ENCODE measurements around the gene ACY1. TPM values are rescaled to one million over a fixed set of nuclear protein-coding genes. Genes with fewer than 3 reads are reported as not detected.

Gene ACY1
- total RNA-seq, 1 experiment from 2014 or later: 62.6 TPM

DNA sequence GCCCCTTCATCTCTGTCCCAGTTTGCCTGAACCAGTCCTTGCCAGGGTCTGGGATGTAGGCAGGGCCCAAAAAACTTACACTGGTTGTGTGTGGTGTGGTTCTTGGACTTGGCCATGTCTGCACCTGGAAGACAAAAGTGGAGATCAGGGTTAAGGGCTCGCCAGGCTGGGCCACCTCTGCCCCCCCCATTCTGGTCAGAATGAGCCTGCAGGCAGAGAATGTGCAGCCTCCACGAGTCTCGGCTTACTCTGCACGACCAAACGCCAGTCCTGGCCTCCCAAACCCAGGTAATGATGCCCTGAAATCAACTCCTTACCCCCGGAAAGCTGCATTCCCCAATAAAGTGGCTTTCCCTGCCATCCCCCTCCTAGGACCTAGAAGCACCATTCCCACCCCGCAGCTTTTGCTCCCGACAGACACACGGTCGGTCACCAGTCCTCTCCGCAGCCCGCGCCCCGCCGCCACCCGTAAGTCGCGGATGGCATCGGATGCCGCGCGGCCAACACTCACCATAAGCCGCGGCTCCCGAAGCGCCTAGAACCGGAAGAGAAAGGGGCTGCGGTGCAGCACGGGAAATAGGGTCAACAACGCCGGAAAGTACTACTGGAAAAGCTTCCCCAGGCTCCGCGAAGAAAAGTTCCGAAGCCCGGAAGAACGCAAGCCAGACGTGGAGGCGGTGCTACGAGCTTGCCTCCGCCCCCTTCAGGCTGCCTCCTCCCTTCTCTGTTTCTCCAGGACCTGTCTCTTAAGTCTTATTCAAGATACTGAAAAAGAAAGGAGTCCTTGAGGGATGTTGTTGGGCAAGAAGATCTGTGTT lies 12.2 kb downstream of the ACY1 start, which contains the start of gene RPL29:
RPL29 (minus strand) TSS at position 550 of the 818 bp plus-strand sequence; CDS start at position 116, 434 bp downstream.
- peak within 1 kb of the TSS; percentile 93 for H3K18ac ChIP-seq (ENCODE audit: insufficient read length, low read depth, low read length)
- TF ChIP-seq, protein P1, sequence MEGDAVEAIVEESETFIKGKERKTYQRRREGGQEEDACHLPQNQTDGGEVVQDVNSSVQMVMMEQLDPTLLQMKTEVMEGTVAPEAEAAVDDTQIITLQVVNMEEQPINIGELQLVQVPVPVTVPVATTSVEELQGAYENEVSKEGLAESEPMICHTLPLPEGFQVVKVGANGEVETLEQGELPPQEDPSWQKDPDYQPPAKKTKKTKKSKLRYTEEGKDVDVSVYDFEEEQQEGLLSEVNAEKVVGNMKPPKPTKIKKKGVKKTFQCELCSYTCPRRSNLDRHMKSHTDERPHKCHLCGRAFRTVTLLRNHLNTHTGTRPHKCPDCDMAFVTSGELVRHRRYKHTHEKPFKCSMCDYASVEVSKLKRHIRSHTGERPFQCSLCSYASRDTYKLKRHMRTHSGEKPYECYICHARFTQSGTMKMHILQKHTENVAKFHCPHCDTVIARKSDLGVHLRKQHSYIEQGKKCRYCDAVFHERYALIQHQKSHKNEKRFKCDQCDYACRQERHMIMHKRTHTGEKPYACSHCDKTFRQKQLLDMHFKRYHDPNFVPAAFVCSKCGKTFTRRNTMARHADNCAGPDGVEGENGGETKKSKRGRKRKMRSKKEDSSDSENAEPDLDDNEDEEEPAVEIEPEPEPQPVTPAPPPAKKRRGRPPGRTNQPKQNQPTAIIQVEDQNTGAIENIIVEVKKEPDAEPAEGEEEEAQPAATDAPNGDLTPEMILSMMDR (conservative IDR thresholded peaks at IDR 0.05): peak; percentile 21; the same call in 1 of the 3 replicates
- Mint-ChIP-seq H3K4me3 (peak within 1 kb of the TSS; percentile 100), H3K9me3 (no peaks in the 10 kb centered on the region; a peak in 1 of 5 replicates), H3K36me3 (ENCODE audit: insufficient read depth in 1 of 3, low read depth in 3 of 3) (peaks cover 40 to 47% (median 46%) of the 10 kb centered on the region in 3 experiments), H3K4me1 (peaks cover 18 to 32% of the 10 kb centered on the region in 2 experiments), H3K27ac (peak within 1 kb of the TSS; percentile 99 to 100 (median 100)), H3K27me3 (ENCODE audit: low read depth) (peaks cover 4% of the 10 kb centered on the region)
- no peak within 1 kb of the TSS for H2BK12ac ChIP-seq (ENCODE audit: insufficient read length, low read depth, low read length)
- H2AK5ac ChIP-seq (ENCODE audit: insufficient read length, low read length): peak within 1 kb of the TSS; percentile 79
- H2BK15ac ChIP-seq (ENCODE audit: low read depth, low read length): no peak within 1 kb of the TSS
- H2AFZ ChIP-seq (ENCODE audit: low read length): no peak within 1 kb of the TSS
- H3K79me1 ChIP-seq (ENCODE audit: insufficient read depth, low read depth, low read length, poor library complexity, severe bottlenecking): peaks cover 7% of the 10 kb centered on the region
- no peak within 1 kb of the TSS for H3T11ph ChIP-seq (ENCODE audit: low read length)
- H3K56ac ChIP-seq (ENCODE audit: insufficient read length, low read depth, low read length): peak within 1 kb of the TSS; percentile 42
- peaks cover 10% of the 10 kb centered on the region; the same call in 1 of the 2 replicates for H3K79me2 ChIP-seq (ENCODE audit: insufficient read depth, low read length)
- no CpG with 5 or more reads among the region's 40 CpGs for WGBS (ENCODE audit: extremely low coverage, insufficient read length, low lambda C conversion rate)
- peak within 1 kb of the TSS; percentile 82 for H3K4me2 ChIP-seq (ENCODE audit: insufficient read depth, insufficient read length, low read length)
- H3K4ac ChIP-seq (ENCODE audit: low read depth, low read length): peak within 1 kb of the TSS; percentile 92
- H3K9me3 ChIP-seq (ENCODE audit: control insufficient read depth, low read depth, low read length): no peaks in the 10 kb centered on the region
- peaks cover 11% of the 10 kb centered on the region for H3K23me2 ChIP-seq (ENCODE audit: insufficient read length, low read depth, low read length, poor library complexity, severe bottlenecking)
- peaks cover 7% of the 10 kb centered on the region for H3K4me1 ChIP-seq (ENCODE audit: insufficient read depth, low read length)
- H3K27me3 ChIP-seq (ENCODE audit: insufficient read depth, low read length): no peaks in the 10 kb centered on the region
- peak within 1 kb of the TSS; percentile 99 for H3K14ac ChIP-seq (ENCODE audit: insufficient read depth, low read length)
- peaks cover 2% of the 10 kb centered on the region for H4K20me1 ChIP-seq (ENCODE audit: control insufficient read depth, insufficient read depth, insufficient read length)
- no peak within 1 kb of the TSS for H3K23ac ChIP-seq (ENCODE audit: insufficient read length, low read depth, low read length)
- peak within 1 kb of the TSS; percentile 93 for H4K5ac ChIP-seq (ENCODE audit: insufficient read length, low read depth, low read length)
- H3K9ac ChIP-seq (ENCODE audit: extremely low read depth, insufficient read length, low read length): peak within 1 kb of the TSS; percentile 100
- H3K27ac ChIP-seq (ENCODE audit: insufficient read length, low read depth, low read length): peak within 1 kb of the TSS; percentile 65
- peak within 1 kb of the TSS; percentile 64 for H2BK5ac ChIP-seq (ENCODE audit: insufficient read length, low read length)
- no peak within 1 kb of the TSS for H2BK120ac ChIP-seq (ENCODE audit: low read depth, low read length, poor library complexity, severe bottlenecking)
- H4K91ac ChIP-seq (ENCODE audit: insufficient read length, low read depth, low read length): peak within 1 kb of the TSS; percentile 95
- H4K8ac ChIP-seq (replicated peaks; ENCODE audit: insufficient read length, low read depth, low read length): peak within 1 kb of the TSS; percentile 100
- peak; percentile 94 for DNase-seq
- no peak within 1 kb of the TSS for H2BK20ac ChIP-seq (ENCODE audit: low read depth, low read length, poor library complexity, severe bottlenecking)

Data from H9 (cell line).